NOMO-1 (cell line): ENCODE data around the gene RBFOX2.
"Not testable (repeated sequence)": the region's sequence is repeated elsewhere in the genome, so short reads cannot be mapped to it uniquely, and the experiment has no call there.

ENCODE experiments used
- DNase-seq, 2 experiments: peaks; one replicate each; lab custom pipeline; 2025; ENCODE audit not compliant: unreplicated experiment in 2 of 2; lab: John Stamatoyannopoulos, UW

The RBFOX2 gene

DNA sequence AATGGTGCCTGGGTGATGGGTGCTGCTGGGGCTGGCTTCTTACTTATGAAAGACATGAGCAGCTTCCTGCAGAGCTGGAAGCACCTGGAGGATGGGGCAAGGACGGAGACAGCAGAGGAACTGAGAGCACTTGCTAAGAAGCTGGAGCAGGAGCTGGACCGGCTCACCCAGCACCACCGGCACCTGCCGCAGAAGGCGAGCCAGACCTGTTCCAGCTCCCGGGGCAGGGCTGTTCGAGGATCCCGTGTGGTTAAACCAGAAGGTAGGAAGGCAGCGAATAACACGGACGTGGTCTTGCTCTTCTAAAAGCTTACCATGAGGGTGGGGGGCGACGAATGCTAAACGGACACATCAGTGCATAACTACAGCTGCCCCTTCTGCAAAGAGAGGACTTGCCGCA is 301.7 kb downstream of the RBFOX2 start:
- DNase-seq, result no peak

DNA sequence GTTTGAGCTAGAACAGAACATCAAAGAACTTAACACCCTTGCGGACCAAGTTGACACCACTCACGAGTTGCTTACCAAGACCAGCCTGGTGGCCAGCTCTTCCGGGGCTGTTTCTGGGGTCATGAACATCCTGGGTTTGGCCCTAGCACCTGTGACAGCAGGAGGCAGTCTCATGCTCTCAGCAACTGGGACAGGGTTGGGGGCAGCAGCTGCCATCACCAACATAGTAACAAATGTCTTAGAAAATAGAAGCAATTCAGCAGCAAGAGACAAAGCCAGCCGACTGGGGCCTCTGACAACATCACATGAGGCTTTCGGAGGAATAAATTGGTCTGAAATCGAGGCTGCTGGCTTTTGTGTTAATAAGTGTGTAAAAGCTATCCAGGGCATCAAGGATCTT is 302.2 kb downstream of the RBFOX2 start:
- no peak for DNase-seq

DNA sequence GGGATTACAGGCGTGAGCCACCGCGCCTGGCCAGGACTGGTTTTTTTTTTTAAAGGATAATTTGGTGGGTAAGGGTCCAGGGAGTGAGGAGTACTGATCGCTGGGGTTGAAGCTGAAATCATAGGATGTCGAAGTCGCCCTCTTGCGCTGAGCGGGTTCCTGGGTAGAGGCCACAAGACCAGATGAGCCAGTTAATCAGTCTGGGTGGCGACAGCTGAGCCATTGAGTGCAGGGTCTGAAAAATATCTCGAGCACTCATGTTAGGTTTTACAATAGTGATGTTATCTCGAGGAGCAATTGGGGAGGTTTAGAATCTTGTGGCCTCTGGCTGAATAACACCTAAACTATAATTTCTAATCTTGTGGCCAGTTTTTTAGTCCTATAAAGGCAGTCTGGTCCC is 303.1 kb downstream of the RBFOX2 start:
- no peak for DNase-seq

DNA sequence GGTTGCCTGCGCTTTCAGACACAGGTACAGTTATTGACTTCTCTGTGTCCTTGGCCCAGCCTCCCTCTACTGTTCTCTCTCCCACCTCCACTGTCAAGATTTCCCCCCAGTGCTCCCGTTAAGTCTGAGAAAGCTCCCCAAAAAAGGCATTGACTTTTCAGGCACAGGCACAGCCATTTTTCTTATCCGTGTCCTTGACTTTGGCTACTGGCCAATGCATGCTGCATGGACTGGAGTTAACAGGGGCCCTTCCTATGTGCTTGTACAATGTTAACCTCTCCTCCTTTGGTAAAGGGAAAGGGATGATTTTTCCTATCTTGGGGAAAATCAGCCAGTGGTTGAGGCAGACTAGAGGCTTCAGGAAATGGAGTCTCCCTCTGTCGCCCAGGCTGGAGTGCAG is 306.7 kb downstream of the RBFOX2 start:
- DNase-seq, result no peak

DNA sequence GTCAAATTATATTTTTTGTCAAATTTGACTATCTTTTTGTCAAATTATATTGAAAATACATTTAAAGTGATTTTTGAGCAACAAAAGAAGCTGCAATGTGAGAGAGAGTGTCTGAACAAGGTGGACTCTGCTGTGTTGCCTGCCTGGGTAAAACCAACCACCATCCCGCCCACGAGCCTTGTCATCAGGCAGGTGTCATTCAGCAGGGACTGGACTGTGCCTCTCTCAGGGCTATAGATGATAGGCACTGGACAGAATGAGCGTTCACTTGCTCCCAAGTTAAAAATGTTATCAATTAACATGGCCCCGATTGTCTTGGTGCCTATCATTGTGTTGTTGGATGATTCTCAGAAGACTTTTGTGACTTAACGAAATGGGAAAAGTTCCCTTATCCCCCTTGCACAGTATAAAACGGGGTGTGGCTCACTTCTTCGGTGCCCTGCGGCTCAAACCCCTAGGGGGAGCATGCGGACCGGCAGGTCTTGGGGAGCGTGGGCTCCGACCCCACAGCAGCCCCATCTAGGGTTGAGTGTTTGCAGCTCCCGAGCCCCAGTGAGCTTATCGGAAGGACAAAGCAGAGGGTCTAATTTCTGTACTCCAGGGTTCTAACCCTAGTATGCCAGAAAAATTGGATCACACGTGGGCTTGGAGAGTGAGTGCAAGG is 309.3 kb downstream of the RBFOX2 start:
- DNase-seq, result no peak

DNA sequence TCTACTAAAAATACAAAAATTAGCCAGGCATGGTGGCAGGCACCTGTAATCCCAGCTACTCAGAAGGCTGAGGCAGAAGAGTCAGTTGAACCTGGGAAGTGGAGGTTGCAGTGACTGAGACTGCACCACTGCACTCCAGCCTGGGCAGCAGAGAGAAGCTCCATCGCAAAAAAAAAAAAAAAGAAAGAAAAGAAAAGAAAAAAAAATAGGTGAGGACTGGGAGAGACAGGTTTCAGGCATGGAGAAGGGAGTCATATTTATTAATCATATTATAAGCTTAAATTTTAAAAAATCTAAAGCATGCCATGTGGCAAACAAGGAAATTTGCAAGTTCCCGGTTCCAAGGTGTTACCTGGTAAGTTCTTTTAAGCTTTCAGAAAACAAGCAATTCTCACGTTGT is 311.1 kb downstream of the RBFOX2 start, which contains the start of gene APOL5:
APOL5 (plus strand) TSS at position 301 of the 400 bp plus-strand sequence; CDS start at position 301, 0 bp downstream.
- no peak for DNase-seq

DNA sequence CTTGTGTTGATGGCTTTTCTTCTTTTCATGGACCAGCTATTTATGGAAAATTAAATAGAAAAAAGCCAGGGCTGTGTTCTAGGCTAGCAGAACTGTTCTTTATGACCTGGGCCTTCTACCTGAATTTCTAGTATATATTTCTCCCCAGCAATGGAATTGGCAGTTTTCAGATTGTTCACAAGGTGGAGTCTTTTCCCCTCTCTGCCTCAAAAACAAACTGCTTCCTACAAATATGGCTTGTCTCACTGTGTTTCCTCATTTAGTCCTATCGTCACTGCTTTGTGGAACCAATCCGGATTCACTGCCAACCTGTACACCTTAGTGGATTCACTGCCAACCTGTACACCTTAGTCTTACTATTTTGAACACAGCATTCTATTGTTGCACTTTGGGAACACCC is 316.0 kb downstream of the RBFOX2 start:
- no peak for DNase-seq

DNA sequence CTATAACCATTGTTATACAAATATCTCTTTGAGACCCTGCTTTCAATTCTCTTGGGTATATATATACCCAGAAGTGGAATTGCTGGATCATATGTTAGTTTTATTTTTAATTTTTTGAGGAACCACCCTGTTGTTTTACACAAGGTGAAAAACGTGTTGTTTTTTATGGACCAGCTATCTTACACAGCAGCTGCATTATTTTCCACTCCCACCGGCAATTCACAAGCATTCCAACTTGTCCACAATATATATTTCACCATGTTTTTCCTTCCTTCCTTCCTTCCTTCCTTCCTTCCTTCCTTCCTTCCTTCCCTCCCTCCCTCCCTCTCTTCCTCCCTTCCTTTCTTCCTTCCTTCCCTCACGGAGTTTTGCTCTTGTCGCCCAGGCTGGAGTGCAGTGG is 317.3 kb downstream of the RBFOX2 start:
- DNase-seq, result no peak

DNA sequence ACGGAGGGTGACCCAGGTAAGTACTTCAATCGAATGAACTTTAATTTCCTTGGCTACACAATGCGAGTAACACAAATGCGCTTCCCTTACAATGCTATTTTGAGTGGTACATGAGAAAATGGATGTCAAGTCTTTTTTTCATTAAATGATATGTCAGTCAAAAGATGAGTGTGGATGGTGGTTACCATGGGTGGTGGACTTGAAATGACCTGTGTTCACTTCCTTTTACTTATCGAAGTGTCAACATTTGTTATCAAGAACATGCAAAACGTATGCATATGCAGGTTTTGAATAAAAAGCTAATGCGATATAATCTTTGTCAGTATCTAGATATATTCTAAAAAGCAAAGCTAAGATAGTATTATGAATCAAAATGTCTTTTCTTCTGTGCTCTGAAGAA is 319.7 kb downstream of the RBFOX2 start:
- no peak for DNase-seq

DNA sequence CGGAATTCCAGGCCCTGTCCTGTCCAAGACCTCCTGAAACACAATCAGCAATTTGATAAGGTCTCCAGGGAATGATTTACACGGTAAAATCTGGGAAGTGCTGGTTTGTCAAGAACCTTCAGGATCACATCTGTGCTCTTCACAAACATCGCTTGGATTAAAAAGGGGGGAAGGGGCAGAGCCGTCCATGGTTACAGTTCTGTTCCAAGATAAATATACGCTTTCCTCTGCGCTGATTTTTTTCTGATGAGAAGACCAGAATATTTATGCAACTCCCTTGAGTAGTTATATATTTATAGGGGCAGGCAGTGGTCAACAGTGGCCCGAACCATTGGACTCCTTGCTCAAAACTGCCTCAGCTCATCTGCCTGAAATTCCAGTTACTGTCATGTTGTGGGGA is 320.2 kb downstream of the RBFOX2 start:
- DNase-seq, result no peak

DNA sequence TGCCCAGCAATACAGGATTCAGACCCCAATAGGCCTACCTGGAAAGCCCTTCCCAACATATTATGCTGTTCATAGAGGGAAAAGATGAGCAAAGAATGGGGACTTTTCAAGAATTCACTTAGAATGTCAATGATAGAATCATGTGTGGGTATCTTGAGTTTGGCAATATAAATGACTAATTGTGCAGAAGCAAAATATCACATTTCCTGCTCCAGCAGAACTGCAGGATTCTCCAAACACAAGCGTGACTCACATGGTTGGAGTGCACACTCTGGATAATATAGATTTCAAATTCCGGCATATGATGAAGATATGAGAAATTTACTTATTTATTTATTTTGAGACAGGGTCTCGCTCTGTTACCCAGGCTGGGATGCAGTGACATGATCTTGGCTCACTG is 323.5 kb downstream of the RBFOX2 start:
- DNase-seq, result no peak

DNA sequence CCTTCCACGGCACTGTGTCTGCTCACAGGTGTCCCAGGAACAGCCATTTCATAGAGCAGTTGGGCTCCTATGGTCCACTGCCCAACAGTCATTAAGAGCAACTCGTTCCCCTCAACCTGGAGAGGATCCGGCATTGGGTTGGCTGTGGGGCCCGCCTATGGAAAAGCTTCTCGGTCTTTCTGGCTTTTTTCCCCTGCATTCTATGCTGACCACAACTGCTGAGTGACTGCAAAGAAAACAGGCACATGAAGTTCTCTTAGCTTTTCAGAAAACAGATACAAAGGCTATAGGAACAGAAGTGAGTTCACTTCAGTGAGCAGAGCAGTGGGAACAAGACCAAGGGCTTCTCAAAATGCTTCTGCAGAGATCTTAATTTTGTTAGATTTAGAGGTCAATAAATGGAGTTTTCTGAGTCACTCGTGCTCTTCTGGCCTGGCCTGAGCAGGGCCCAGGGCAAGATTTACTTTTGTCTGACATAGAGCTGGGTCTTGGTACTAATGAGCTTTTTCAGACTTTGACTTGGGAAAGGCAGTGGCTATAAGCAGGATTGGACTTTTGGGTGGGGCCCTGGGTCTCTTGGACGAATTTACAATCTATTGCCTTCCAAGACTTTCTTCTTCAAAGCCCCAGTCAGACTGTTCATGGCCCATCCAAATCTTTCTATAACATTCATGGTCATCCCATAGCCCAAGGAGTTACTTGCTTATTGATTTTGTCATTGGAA is 324.6 kb downstream of the RBFOX2 start:
- no peak for DNase-seq

DNA sequence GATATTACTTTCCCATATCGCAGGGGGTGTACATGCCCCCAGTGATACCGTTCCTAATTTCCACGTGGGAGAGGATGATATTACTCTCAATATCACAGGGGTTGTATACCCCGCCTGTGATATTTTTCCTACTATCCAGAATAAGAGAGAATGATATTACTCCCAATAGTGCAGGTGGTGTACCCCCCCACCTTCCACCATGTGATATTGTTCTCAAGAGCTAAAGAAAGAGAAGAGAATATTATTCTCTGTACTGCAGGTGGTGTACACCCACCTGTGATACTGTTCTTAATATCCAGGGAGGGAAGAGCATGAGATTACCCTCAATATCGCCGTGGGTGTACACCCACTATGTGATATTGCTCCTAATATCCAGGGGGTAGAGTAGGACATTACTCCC is 328.8 kb downstream of the RBFOX2 start:
- DNase-seq, result not testable (repeated sequence)

DNA sequence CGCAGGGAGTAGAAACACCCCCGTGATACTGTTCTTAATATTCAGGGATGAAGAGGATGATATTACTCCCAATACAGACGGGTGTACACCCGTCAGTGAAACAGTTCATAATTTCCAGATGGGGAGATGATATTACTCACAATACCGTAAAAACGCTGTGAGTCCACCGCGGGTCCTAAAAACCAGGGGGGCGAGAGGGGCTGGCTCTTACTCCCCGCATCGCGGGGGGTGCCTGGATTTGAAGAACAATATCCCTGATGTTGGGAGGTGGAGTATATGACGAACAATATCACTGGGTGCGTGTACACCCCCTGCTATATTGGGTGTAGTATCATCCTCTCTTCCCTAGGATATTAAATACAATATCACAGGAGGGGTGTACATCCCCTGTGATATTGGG is 331.5 kb downstream of the RBFOX2 start:
- peak in 1 of 2 experiments; percentile 40 for DNase-seq

DNA sequence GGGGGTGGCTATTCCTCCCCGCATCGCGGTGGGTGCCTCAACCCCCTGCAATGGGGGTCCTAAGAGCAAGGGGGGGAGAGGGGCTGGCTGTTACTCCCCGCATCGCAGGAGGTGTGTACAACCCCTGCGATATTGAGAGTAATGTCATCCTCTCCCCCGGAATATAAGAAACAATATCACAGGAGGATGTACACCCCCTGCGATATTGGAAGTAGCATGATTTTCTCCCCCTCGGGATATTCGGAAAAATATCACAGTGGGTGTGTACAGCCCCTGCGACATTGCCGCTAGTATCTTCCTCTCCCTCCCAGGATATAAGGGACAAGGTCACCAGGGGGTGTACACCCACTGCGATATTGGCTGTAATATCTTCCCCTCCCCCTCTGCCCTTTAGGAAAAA is 333.4 kb downstream of the RBFOX2 start:
- DNase-seq, result no peak

DNA sequence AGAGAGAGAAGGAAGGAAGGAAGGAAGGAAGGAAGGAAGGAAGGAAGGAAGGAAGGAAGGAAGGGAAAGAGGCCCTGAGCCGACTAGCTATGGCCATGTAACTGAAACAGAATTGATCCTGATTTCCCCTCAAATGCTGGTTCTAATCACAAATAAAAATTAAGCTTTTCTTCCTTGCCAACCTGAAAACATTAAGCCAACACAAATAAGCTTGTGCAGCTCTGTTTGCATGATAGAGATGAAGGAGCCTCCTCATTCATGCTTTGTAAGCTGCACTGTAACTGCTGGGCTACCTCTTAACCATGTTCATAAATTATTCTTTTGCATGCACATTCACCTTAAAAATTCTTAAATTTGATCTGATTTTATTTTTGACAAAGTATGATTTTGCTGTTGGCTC is 338.6 kb downstream of the RBFOX2 start:
- DNase-seq, result no peak

DNA sequence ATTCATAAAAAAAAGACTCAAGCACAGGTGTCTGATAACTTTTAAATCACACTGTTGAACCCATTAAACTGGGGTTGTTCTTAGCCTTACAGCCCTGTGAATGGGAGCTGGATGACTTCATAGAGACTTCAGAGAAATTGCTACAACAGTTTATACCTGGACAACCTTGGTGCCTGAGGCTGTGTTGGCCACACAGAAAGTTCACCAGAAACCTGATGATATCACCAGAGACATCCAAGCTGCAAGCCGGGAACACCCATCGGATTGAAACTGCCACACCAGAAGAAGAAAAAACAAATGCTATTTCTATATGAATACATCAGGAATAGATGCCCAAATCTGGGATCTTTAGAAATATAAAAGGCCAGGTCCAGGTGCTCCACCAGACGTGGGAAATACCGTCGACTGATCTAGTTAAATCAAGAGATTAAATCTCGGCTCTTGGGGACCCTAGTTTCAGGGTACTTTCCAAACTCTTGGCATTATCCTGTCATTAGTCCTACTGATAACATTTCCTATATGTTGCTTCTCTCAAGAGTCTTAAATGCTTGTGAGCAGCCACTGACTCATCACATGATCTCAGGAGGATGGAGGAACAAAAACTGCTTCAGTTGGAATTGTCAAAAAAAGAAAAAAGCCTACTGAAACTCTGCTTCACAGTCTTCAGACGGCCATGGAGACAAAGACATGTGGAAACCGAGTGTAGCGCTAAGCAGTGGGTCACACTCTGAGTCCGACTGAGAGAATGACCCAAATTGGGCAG is 339.5 kb downstream of the RBFOX2 start:
- DNase-seq, result no peak
